Natural killer cell (primary cell): ENCODE measurements around the gene KCNC4. TPM values are rescaled to one million over a fixed set of nuclear protein-coding genes. Genes with fewer than 3 reads are reported as not detected.

Experiments used
- ATAC-seq, 3 donors: fragments of 150-1000 bp in 2 of 3; fragments of 200-7000 bp in 1 of 3; cut with Tn5 transposase; 1 replicate in 1 of 3; 2 replicates in 2 of 3; pipeline ENCODE4 v1.10.0; 2021; ENCODE audit warnings: mild to moderate bottlenecking in 2 of 3, moderate library complexity in 2 of 3
- DNase-seq, 2 donors: peaks; one replicate each; pipeline versions ENCODE4 v3.0.0 to v3.0.0-alpha.2; 2013 to 2021; ENCODE audit warnings: mixed read lengths in 1 of 2
- H3K27ac ChIP-seq: one replicate; pipeline ENCODE4 v1.5.1; 2013; ENCODE audit warnings: mild to moderate bottlenecking, low read length
- H3K27me3 ChIP-seq: one replicate; pipeline ENCODE4 v1.6.1; 2013; ENCODE audit warnings: low read length; ENCODE audit not compliant: control insufficient read depth, insufficient read depth
- H3K36me3 ChIP-seq: one replicate; pipeline ENCODE4 v1.6.1; 2013; ENCODE audit warnings: low read length; ENCODE audit not compliant: control insufficient read depth, insufficient read depth
- H3K4me1 ChIP-seq: one replicate; pipeline ENCODE4 v1.6.1; 2013; ENCODE audit warnings: low read length; ENCODE audit not compliant: control insufficient read depth, insufficient read depth
- H3K4me3 ChIP-seq: one replicate; pipeline ENCODE4 v1.5.1; 2013; ENCODE audit warnings: low read length
- H3K9me3 ChIP-seq: one replicate; pipeline ENCODE4 v1.6.1; 2013; ENCODE audit warnings: low read length; ENCODE audit not compliant: control insufficient read depth, insufficient read depth
- H3K27ac Mint-ChIP-seq, 2 donors: one replicate each; pipeline ENCODE4 v1.8.0; 2022; ENCODE audit warnings: mild to moderate bottlenecking in 2 of 2, mixed read lengths in 2 of 2, moderate library complexity in 1 of 2
- H3K27me3 Mint-ChIP-seq, 2 donors: one replicate each; pipeline ENCODE4 v1.8.0; 2022; ENCODE audit warnings: low read depth in 2 of 2, mixed read lengths in 2 of 2
- H3K36me3 Mint-ChIP-seq: one replicate; pipeline ENCODE4 v1.8.0; 2022; ENCODE audit warnings: mixed read lengths
- H3K4me1 Mint-ChIP-seq, 2 donors: one replicate each; pipeline ENCODE4 v1.8.0; 2022; ENCODE audit warnings: mixed read lengths in 2 of 2
- H3K4me3 Mint-ChIP-seq: one replicate; pipeline ENCODE4 v1.8.0; 2022; ENCODE audit warnings: mild to moderate bottlenecking, moderate library complexity, mixed read lengths
- H3K9me3 Mint-ChIP-seq, 2 donors: one replicate each; pipeline ENCODE4 v1.8.0; 2022; ENCODE audit warnings: mixed read lengths in 2 of 2
- CTCF ChIP-seq: fragments of 200-600 bp; IDR thresholded peaks from one replicate; pipeline ENCODE4 v1.8.0; 2022; ENCODE audit warnings: antibody characterized with exemption
- WGBS: methylation state at CpG from one replicate; pipeline ENCODE4 v1.1.7; 2013; ENCODE audit warnings: missing lambda C conversion rate; ENCODE audit not compliant: insufficient coverage; 5-methylcytosine and 5-hydroxymethylcytosine counted together
- intact Hi-C: fragments of 100-400 bp; cut with micrococcal nuclease; formaldehyde crosslinking; loops from one replicate; pipeline ENCODE4 v1.14.2; 2022
- total RNA-seq, 4 donors: library from RNA; stranded (reverse); fragments of 120-200 nt in 1 of 4; gene quantifications; one replicate each; pipeline versions ENCODE4 v1.2.3 to v1.2.4, GENCODE V29; 2013 to 2022

KCNC4 gene
- total RNA-seq, 3 donors from 2014 or later (not counting 1 experiment from before 2014, with no cell fraction given): 2.5 to 3.9 (median 3.3) TPM

- Histone ChIP-seq H3K9me3 (no peaks in the 10 kb centered on the region), H3K27me3 (no peaks in the 10 kb centered on the region), H3K4me1 (peaks cover 13% of the 10 kb centered on the region), H3K36me3 (no peaks in the 10 kb centered on the region), H3K27ac (no peak overlapping the region), H3K4me3 (no peak overlapping the region)
- Mint-ChIP-seq H3K36me3 (no peaks in the 10 kb centered on the region), H3K4me3 (no peak overlapping the region), H3K4me1 (peaks cover 11 to 12% of the 10 kb centered on the region in 2 donors), H3K9me3 (no peaks in the 10 kb centered on the region), H3K27me3 (peaks cover 3 to 14% of the 10 kb centered on the region in 2 donors), H3K27ac (no peak overlapping the region)
- TF ChIP-seq CTCF: no peak
- DNase-seq (no peak), ATAC-seq (no peak)
- WGBS: 89% methylated on average over 3 of the region's 4 CpGs
- intact Hi-C loops: no loop called here
Measured at GRCh38 chr1:110249256-110249655, 39.1 kb downstream of the KCNC4 start.

GRCh38 chr1:110250008-110250407, 39.9 kb downstream of the KCNC4 start:
- no peak overlapping the region for H3K4me3 ChIP-seq
- no peak overlapping the region for H3K27ac ChIP-seq
- peaks cover 3 to 14% of the 10 kb centered on the region in 2 donors for H3K27me3 Mint-ChIP-seq
- no peaks in the 10 kb centered on the region for H3K9me3 ChIP-seq
- H3K9me3 Mint-ChIP-seq: no peaks in the 10 kb centered on the region
- H3K4me1 Mint-ChIP-seq: peaks cover 11 to 12% of the 10 kb centered on the region in 2 donors
- H3K4me1 ChIP-seq: peaks cover 13% of the 10 kb centered on the region
- ATAC-seq (no peak), DNase-seq (no peak)
- whole genome bisulfite sequencing: 93% methylated on average over 4 of the region's 4 CpGs
- no peaks in the 10 kb centered on the region for H3K27me3 ChIP-seq
- H3K4me3 Mint-ChIP-seq: no peak overlapping the region
- H3K36me3 Mint-ChIP-seq: no peaks in the 10 kb centered on the region
- intact Hi-C loops: no loop called here
- TF ChIP-seq CTCF: no peak
- no peaks in the 10 kb centered on the region for H3K36me3 ChIP-seq
- no peak overlapping the region for H3K27ac Mint-ChIP-seq

GRCh38 chr1:110250749-110251148, 40.6 kb downstream of the KCNC4 start:
- 87% methylated on average over 2 of the region's 2 CpGs for WGBS
- no peak overlapping the region for H3K4me3 Mint-ChIP-seq
- no peak overlapping the region for H3K27ac ChIP-seq
- no peak for TF ChIP-seq CTCF
- H3K4me1 ChIP-seq: peaks cover 13% of the 10 kb centered on the region
- no peaks in the 10 kb centered on the region for H3K36me3 ChIP-seq
- no peak for ATAC-seq
- intact Hi-C loops: no loop called here
- no peaks in the 10 kb centered on the region for H3K36me3 Mint-ChIP-seq
- H3K27me3 ChIP-seq: no peaks in the 10 kb centered on the region
- H3K4me1 Mint-ChIP-seq: peaks cover 11 to 12% of the 10 kb centered on the region in 2 donors
- H3K9me3 ChIP-seq: no peaks in the 10 kb centered on the region
- no peak for DNase-seq
- no peak overlapping the region for H3K27ac Mint-ChIP-seq
- H3K9me3 Mint-ChIP-seq: no peaks in the 10 kb centered on the region
- no peak overlapping the region for H3K4me3 ChIP-seq
- peaks cover 3 to 14% of the 10 kb centered on the region in 2 donors for H3K27me3 Mint-ChIP-seq

GRCh38 chr1:110253213-110253612, 43.1 kb downstream of the KCNC4 start:
- H3K4me1 ChIP-seq: peaks cover 13% of the 10 kb centered on the region
- ATAC-seq: peak; percentile 90 to 98 (median 97)
- DNase-seq: no peak
- no peak overlapping the region for H3K27ac ChIP-seq
- H3K9me3 ChIP-seq: no peaks in the 10 kb centered on the region
- H3K36me3 ChIP-seq: no peaks in the 10 kb centered on the region
- H3K27me3 ChIP-seq: no peaks in the 10 kb centered on the region
- no peak for TF ChIP-seq CTCF
- Mint-ChIP-seq H3K9me3 (no peaks in the 10 kb centered on the region), H3K27ac (peak overlapping the region in 1 of 2 donors; percentile 71), H3K27me3 (peaks cover 2 to 3% of the 10 kb centered on the region in 2 donors), H3K36me3 (no peaks in the 10 kb centered on the region), H3K4me1 (peaks cover 11 to 12% of the 10 kb centered on the region in 2 donors), H3K4me3 (peak overlapping the region; percentile 32)
- intact Hi-C loops: no loop called here
- WGBS: 69% methylated on average over 1 of the region's 1 CpG
- no peak overlapping the region for H3K4me3 ChIP-seq
